ENCODE results near the gene FSCB. TPM values are rescaled to one million over a fixed set of nuclear protein-coding genes. Genes with fewer than 3 reads are reported as not detected.

FSCB gene
- polyA plus RNA-seq, 1 of the 3 experiments (the other 2 are of a cell fraction), result not detected

DNA sequence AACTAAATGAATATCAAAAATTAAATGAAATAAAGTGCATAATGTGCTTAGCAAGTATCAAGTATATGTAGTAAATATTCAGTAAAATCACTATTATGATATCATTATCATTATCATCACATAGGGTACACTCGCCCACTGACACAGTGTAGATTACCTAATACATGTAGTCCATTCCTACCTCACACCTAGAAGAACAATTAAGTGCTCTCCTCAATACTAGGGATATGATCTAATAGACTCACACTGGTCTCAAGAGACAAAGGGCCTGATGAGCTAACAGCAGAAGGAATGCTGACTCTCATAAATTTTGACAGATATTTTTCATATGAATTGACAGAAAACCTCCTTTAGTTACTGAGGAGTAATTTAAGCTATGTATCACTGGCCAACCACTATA is 29.1 kb downstream of the FSCB start:
- POLR2A ChIA-PET, result no interaction called here
- no peak for TF ChIP-seq RCOR1 (IDR thresholded peaks at IDR 0.05; ENCODE audit: low read length)
- TF ChIP-seq FOXJ3 (CRISPR knock-in tag; IDR thresholded peaks at IDR 0.05), result no peak
- TF ChIP-seq MEF2A (IDR thresholded peaks at IDR 0.05; ENCODE audit: borderline replicate concordance, low read depth), result no peak
- TF ChIP-seq EP300 (IDR thresholded peaks at IDR 0.05; ENCODE audit: borderline replicate concordance in 1 of 2, low read depth in 1 of 2, low read length in 1 of 2), result no peak
- TF ChIP-seq ELF1 (IDR thresholded peaks at IDR 0.05), result no peak
- TF ChIP-seq RFX5 (IDR thresholded peaks at IDR 0.05; ENCODE audit: low read length), result no peak
- TF ChIP-seq SMC3 (IDR thresholded peaks at IDR 0.05; ENCODE audit: low read depth, low read length), result no peak
- TF ChIP-seq CHD2 (IDR thresholded peaks at IDR 0.05; ENCODE audit: low read length, partially characterized antibody), result no peak
- no peak for TF ChIP-seq RAD21 (IDR thresholded peaks at IDR 0.05; ENCODE audit: low read length)
- WGBS (ENCODE audit: low lambda C conversion rate), result 21% methylated on average over 1 of the region's 1 CpG
- DNase-seq, result no peak
- H4K20me1 ChIP-seq (ENCODE audit: insufficient read depth), result no peaks in the 10 kb centered on the region
- CTCF ChIA-PET, result no interaction called here
- no peaks in the 10 kb centered on the region for H3K9me2 ChIP-seq
- no peak overlapping the region for H3K27ac ChIP-seq (ENCODE audit: low read depth in 2 of 2, low read length in 1 of 2)
- no peaks in the 10 kb centered on the region for H3F3A ChIP-seq (replicated peaks; ENCODE audit: insufficient read depth)
- H3K36me3 ChIP-seq (replicated peaks in 1 of 2; ENCODE audit: control insufficient read depth in 1 of 2, insufficient read depth in 2 of 2, low read length in 1 of 2), result no peaks in the 10 kb centered on the region
- H2AFZ ChIP-seq (ENCODE audit: low read depth), result no peak overlapping the region
- H3K4me2 ChIP-seq, result no peak overlapping the region
- H3K9me3 ChIP-seq, result no peaks in the 10 kb centered on the region
- no peak overlapping the region for H3K4me3 ChIP-seq (ENCODE audit: low read depth in 2 of 2, low read length in 1 of 2)
- H3K9ac ChIP-seq, result no peak overlapping the region
- no peaks in the 10 kb centered on the region for H3K4me1 ChIP-seq (ENCODE audit: control insufficient read depth in 1 of 2, insufficient read depth in 2 of 2, low read depth in 1 of 2, low read length in 1 of 2)
- no peaks in the 10 kb centered on the region for H3K27me3 ChIP-seq (ENCODE audit: insufficient read depth)
- H3K79me2 ChIP-seq (ENCODE audit: insufficient read depth), result no peaks in the 10 kb centered on the region

GRCh38 chr14:44468771-44469170 is 38.3 kb downstream of the FSCB start:
- H3K4me1 ChIP-seq (ENCODE audit: control insufficient read depth in 1 of 2, insufficient read depth in 2 of 2, low read depth in 1 of 2, low read length in 1 of 2), result no peaks in the 10 kb centered on the region
- H3K9me3 ChIP-seq, result no peaks in the 10 kb centered on the region
- no peaks in the 10 kb centered on the region for H3K27me3 ChIP-seq (ENCODE audit: insufficient read depth)
- H3K4me3 ChIP-seq (ENCODE audit: low read depth in 2 of 2, low read length in 1 of 2), result no peak overlapping the region
- H3K79me2 ChIP-seq (ENCODE audit: insufficient read depth), result no peaks in the 10 kb centered on the region
- TF ChIP-seq EZH2phosphoT487 (IDR thresholded peaks at IDR 0.05; ENCODE audit: borderline replicate concordance, low read depth) (no peak), CHD2 (IDR thresholded peaks at IDR 0.05; ENCODE audit: low read length, partially characterized antibody) (no peak), EP300 (IDR thresholded peaks at IDR 0.05; ENCODE audit: borderline replicate concordance in 1 of 2, low read depth in 1 of 2, low read length in 1 of 2) (no peak), FOXM1 (IDR thresholded peaks at IDR 0.05; ENCODE audit: low read depth) (no peak), POLR2AphosphoS5 (IDR thresholded peaks at IDR 0.05; ENCODE audit: low read depth, low read length) (no peak), SIN3A (IDR thresholded peaks at IDR 0.05; ENCODE audit: borderline replicate concordance, low read depth, low read length) (no peak), GATA2 (CRISPR knock-in tag; IDR thresholded peaks at IDR 0.05) (no peak), PBX3 (IDR thresholded peaks at IDR 0.05) (no peak), RAD21 (IDR thresholded peaks at IDR 0.05; ENCODE audit: low read length) (no peak), REST (IDR thresholded peaks at IDR 0.05; ENCODE audit: low read depth, low read length) (no peak)
- TF ChIP-seq, protein P1, sequence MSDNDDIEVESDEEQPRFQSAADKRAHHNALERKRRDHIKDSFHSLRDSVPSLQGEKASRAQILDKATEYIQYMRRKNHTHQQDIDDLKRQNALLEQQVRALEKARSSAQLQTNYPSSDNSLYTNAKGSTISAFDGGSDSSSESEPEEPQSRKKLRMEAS (IDR thresholded peaks at IDR 0.05; ENCODE audit: low read depth), result no peak
- no peak overlapping the region for H3K9ac ChIP-seq
- no peaks in the 10 kb centered on the region for H4K20me1 ChIP-seq (ENCODE audit: insufficient read depth)
- H3K36me3 ChIP-seq (replicated peaks in 1 of 2; ENCODE audit: control insufficient read depth in 1 of 2, insufficient read depth in 2 of 2, low read length in 1 of 2), result no peaks in the 10 kb centered on the region
- H3K9me2 ChIP-seq, result no peaks in the 10 kb centered on the region
- no peaks in the 10 kb centered on the region for H3F3A ChIP-seq (replicated peaks; ENCODE audit: insufficient read depth)
- no peak overlapping the region for H2AFZ ChIP-seq (ENCODE audit: low read depth)
- no peak for DNase-seq
- H3K4me2 ChIP-seq, result no peak overlapping the region
- CTCF ChIA-PET, result no interaction called here
- H3K27ac ChIP-seq (ENCODE audit: low read depth in 2 of 2, low read length in 1 of 2), result no peak overlapping the region
- POLR2A ChIA-PET, result no interaction called here
